Ovary (tissue), 3 donors: ENCODE results near the gene EFCAB13.

ENCODE experiments used
- CTCF ChIP-seq, 3 donors: fragments of 450-650 bp in 2 of 3; fragments of 200-600 bp in 1 of 3; IDR thresholded peaks; one replicate each; pipeline versions ENCODE4 v1.5.1 to v1.8.0; 2016 to 2022; ENCODE audit warnings: antibody characterized with exemption in 3 of 3, mild to moderate bottlenecking in 1 of 3
- POLR2A ChIP-seq: fragments of 450-650 bp; IDR thresholded peaks from one replicate; pipeline ENCODE4 v1.6.1; 2017; ENCODE audit warnings: antibody characterized with exemption, mild to moderate bottlenecking, moderate library complexity
- donor health status: DM: no; HTN: no; CAD: no.

GRCh38 chr17:47295874-47296255 lies 27.9 kb upstream of the EFCAB13 start:
- TF ChIP-seq CTCF (IDR thresholded peaks at IDR 0.05) = no peak
- TF ChIP-seq POLR2A = no peak
